HG02678 (cell line): Measurements from ENCODE around the gene USP15.

ENCODE experiments used
- ATAC-seq: cut with Tn5 transposase; IDR thresholded peaks from one replicate; pipeline ENCODE4 v1.9.1; 2021; ENCODE audit warnings: mild to moderate bottlenecking, moderate library complexity; ENCODE audit not compliant: unreplicated experiment

The USP15 gene

GRCh38 chr12:62259993-62260732 lies at the start of gene USP15:
TSS of gene USP15 (plus strand) at chr12:62260404. CDS start at chr12:62260415, 11 bp downstream.
- ATAC-seq = peak; percentile 77

GRCh38 chr12:62210422-62210821 lies 49.8 kb upstream of the USP15 start:
- ATAC-seq = peak; percentile 88

DNA sequence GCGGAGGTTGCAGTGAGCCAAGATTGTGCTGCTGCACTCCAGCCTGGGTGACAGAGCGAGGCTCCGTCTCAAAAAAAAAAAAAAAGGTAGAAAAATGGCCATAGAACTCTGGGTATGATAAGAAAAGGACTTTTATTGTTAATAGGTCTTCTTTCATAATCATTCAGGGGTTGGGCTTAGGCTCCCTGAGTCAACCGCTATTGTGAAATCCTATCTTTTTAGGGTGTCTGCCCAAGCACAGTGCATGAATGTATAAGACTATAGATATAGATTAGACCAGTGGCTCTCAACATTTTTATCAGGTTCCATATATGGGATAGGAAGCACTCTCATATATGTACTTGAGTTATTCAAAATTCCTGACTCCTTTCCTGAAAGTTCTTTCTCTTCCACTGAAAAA lies 48.7 kb upstream of the USP15 start:
- no peak for ATAC-seq

DNA sequence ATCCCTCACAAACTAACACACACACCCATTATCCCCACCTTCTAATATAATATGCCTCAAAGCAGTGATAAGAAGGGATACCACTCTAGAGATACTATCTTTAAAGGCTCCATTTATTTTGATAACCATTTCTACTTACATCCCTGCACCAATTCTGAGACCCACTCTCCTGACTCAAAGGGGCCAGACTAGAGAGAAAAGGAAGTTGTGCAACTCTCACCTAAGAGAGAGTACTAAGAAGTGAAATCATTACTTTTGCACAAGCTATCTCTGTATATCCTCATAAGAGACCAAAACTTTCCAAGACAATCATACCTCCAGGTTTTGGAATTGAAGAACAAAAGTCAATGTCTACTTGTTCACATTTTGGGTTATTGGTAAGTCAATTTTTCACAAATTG lies 45.4 kb upstream of the USP15 start:
- ATAC-seq = no peak

DNA sequence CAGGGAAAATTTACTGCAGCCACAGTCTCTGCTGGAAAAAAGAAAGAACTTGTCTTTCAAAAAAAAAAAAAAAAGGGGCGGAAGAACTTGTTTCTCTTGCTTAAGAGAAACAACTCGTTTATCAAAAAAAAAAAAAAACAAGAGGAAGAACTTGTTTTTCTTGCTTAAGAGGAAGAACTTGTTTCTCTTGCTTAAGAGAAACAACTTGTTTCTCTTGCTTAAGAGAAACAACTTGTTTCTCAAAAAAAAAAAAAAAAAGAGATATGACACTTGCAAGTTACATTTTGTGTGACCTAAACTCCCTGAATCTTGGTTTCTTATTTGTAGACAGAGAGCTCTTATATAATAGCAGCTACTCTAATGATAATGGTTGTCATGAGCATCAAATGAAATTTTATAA lies 44.7 kb upstream of the USP15 start:
- no peak for ATAC-seq

DNA sequence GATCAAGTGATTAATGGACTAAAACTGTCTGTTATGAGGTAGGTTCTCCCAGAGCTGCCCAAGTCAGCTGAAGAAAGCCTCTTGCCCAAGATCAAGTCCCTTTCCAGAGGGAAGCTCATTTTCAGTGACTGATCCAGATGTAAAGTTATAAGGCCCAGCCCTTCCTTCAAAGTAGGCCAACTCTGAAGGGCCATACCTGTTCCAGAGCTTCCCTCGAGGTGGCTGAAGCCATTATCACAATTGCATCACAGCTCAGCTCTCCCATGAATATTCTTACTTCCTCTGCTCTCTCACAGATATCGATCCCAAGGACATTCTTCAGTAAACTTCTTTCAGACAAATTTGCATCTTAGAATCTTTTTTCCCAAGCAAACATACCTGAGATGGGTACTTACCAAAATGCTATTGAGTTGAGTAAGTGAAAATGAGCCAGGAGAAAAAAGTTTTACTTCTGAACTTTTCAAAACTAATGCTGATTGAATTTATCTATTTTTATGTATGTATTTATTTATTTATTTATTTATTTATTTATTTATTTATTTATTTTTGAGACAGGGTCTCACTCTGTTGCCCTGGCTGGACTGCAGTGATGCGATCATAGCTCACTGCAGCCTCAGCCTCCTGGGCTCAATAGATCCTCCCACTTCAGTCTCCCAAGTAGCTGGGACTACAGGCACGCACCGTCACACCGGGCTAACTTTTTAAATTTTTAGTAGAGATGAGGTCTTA lies 42.6 kb upstream of the USP15 start:
- ATAC-seq = no peak

DNA sequence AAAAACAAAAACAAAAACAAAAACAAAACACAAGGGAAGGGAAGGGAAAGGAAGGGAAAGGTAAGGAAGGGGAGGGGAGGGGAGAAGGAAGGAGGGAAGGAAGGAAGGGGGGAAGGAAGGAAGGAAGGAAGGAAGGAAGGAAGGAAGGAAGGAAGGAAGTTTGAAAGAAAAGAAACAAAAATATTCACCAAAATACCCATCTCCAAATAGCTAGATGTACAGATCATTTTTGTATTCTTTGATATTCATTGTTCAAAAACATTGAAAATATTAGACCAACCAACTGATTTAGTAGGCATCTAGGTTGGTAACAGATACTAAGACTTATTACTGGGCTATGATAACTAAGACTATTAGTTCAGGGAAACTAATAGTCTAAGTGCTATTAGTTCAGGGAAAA lies 39.1 kb upstream of the USP15 start:
- no peak for ATAC-seq

DNA sequence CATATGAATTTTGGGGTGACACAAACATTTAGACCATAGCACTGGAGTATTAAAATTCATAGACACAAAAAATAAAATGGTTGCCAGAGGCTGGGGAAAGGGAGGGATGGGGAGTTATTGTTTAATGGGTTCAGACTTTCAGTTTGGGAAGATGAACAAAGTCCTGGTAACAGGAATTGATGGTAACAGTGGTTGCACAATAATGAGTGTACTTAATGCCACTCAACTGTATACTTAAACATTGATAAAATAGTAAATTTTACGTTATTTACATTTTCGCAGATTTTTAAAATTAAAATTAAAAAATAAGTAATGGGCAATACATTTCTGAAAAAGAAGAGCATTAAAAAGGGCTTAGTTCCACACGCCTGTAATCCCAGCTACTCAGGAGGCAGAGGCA lies 35.6 kb upstream of the USP15 start:
- no peak for ATAC-seq

GRCh38 chr12:62227091-62227490 lies 33.1 kb upstream of the USP15 start:
- no peak for ATAC-seq

DNA sequence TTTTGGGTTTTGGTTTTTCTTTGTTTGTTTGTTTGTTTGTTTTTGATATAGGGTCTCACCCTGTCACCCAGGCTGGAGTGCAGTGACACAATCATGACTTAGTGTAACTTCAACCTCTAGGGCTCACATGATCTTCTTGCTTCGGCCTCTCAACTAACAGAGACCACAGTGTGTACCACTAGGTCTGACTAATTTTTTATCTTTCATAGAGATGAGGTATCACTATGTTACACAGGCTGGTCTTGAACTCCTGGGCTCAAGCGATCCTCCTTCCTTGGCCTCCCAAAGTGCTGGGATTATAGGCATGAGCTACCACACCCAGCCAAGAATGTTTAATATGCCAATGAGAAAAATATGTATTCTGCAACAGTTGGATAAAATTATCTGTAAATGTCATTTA lies 29.6 kb upstream of the USP15 start:
- ATAC-seq = no peak

DNA sequence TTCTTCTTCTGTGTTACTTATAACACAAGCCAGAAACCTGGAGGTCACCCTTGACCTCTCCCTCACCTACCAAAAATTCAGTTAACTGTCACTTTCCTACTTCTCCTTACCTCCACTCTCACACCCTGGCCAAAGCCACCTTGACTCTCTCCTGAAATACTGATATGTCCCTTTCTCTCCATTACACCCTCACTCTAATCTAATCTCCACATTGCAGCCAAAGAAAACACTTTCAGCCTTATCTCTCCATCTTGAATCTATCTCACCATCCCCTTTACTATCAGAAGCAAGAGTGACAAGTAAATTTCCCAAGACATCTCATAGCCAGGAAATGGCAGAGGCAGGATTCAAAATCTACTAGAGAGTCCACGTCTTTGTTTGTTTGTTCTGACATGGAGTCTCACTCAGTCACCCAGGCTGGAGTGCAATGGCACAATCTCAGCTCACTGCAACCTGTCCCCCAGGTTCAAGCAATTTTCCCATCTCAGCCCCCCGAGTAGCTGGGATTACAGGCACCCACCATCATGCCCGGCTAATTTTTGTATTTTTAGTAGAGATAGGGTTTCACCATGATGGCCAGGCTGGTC lies 28.0 kb upstream of the USP15 start:
- no peak for ATAC-seq

- no peak for ATAC-seq
Observed at GRCh38 chr12:62233805-62234204, 26.4 kb upstream of the USP15 start.

- no peak for ATAC-seq
Observed at GRCh38 chr12:62239571-62239970, 20.6 kb upstream of the USP15 start.

GRCh38 chr12:62247281-62248045 lies 12.7 kb upstream of the USP15 start:
- ATAC-seq = no peak

- ATAC-seq = no peak
Observed at GRCh38 chr12:62248873-62249272, 11.3 kb upstream of the USP15 start.

- ATAC-seq = no peak
Observed at GRCh38 chr12:62249419-62249818, 10.8 kb upstream of the USP15 start.

DNA sequence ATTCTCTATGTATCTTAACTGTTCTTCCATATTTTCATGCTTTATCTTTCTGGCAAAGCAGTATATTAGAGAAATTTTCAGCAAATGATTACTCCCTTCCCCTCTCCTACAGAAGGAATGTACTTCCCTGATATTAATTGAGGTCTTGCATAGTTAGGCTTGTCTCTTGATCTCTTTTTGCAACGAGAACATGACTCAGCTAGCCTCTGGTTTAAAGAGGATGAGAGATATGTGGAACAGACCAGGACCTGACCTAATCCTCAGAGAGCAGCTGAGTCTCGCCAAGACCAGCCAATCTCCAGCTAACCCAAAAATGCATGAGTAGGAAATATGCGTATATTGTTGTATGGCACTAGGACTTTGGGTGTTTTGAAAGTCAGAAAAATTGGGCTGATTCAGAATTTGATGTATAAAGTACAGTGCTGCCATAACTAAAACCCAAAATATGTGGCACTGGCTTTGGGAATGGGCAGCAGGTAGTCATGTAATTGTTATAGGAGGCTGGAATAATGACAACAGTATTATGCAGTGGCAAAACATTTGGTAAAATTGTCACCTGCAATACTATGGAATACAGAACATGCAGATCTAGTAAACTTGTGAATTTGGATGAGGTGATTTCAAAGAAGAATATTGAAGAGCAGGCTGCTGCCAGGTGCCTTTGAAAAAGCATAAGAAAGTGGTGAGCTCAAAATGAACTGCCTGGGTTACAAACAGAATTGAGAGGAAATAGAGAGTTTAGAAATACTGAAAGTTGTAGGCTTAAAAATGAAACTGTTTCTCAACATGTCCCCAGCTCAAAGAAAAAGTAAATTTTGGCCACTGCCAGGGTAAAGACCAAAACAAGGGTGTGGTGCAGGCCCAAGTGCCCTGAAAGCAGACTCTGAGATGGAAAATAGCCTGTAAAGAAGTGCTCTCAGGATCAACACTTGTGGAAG lies 9.3 kb upstream of the USP15 start:
- ATAC-seq = peak; percentile 97

DNA sequence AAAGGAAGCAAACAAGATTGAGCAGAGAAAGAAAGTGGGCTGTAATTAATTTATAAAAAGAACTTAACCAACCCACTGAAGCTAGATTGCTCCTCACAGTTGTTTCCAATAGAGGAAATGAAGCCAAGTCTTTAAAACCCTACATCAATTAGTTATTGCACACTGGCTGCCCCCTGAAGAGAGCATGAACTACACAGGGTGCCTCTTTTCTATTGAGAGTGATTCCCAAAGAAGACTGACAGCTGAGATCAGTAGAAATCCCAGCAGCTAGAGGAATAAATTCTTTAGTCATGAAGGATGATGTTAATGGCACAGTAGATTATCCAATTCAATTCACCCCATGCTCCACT lies 8.6 kb upstream of the USP15 start:
- ATAC-seq = peak; percentile 30

DNA sequence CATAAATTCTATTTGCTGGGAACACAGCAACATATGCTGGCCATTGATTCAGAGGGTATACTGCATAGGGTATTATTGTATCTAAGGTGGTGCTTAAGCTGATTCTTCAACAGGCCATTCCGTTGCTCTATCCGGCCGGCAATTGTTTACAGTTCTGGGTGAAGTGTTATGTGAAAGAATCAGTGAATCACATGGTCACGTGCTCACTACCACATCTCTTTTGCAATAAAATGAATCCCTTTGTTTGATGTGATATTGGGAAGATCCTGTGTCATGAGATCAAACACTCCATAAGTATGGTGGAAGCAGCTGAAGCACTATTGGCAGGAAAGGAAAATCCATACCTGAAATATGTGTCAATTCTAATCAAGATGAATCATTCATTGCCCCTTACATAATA lies 7.6 kb upstream of the USP15 start:
- ATAC-seq = no peak

- no peak for ATAC-seq
Observed at GRCh38 chr12:62254967-62255366, 5.2 kb upstream of the USP15 start.
